HepG2 (cell line): ENCODE measurements around the gene PDP2. TPM values are rescaled to one million over a fixed set of nuclear protein-coding genes. Genes with fewer than 3 reads are reported as not detected.

Experiments
- FOSL1 ChIP-seq: sonication (generic); formaldehyde crosslinking; IDR thresholded peaks from 2 replicates; pipeline ENCODE4 v1.9.0; 2021; ENCODE audit warnings: missing genetic modification reagents, borderline replicate concordance
- LRRFIP1 ChIP-seq: sonication (generic); formaldehyde crosslinking; conservative IDR thresholded peaks from 2 replicates; pipeline ENCODE4 v1.4.0; 2020; ENCODE audit warnings: missing genetic modification reagents
- MIER2 ChIP-seq: IDR thresholded peaks from 2 replicates; pipeline ENCODE4 v1.6.1; 2016; ENCODE audit warnings: missing biosample characterization, missing genetic modification reagents
- RNF2 ChIP-seq: fragments of 450-650 bp; conservative IDR thresholded peaks from 2 replicates; pipeline ENCODE4 v1.6.1; 2016; ENCODE audit warnings: low read depth
- SOX6 ChIP-seq, 2 experiments: fragments of 450-650 bp in 1 of 2; sonication (generic) in 1 of 2; formaldehyde crosslinking in 1 of 2; IDR thresholded peaks; 2 replicates each; pipeline versions ENCODE4 v1.4.0 to v1.6.1; 2017 to 2020; ENCODE audit warnings: antibody characterized with exemption in 1 of 2, mild to moderate bottlenecking in 1 of 2, missing genetic modification reagents in 1 of 2
- SP140L ChIP-seq: sonication (generic); formaldehyde crosslinking; IDR thresholded peaks from 2 replicates; pipeline ENCODE4 v1.4.0; 2020; ENCODE audit warnings: missing genetic modification reagents, borderline replicate concordance
- STAG1 ChIP-seq: sonication (generic); formaldehyde crosslinking; IDR thresholded peaks from 2 replicates; pipeline ENCODE4 v1.4.0; 2020; ENCODE audit warnings: missing genetic modification reagents
- THAP9 ChIP-seq: sonication (generic); formaldehyde crosslinking; IDR thresholded peaks from 2 replicates; pipeline ENCODE4; 2020; ENCODE audit warnings: missing genetic modification reagents, mild to moderate bottlenecking, borderline replicate concordance
- ZBTB38 ChIP-seq: sonication (generic); formaldehyde crosslinking; IDR thresholded peaks from 2 replicates; pipeline ENCODE4 v1.5.1; 2020; ENCODE audit warnings: mild to moderate bottlenecking, missing genetic modification reagents
- ZEB1 ChIP-seq: IDR thresholded peaks from 2 replicates; pipeline ENCODE4 v1.6.1; 2012; ENCODE audit warnings: mild to moderate bottlenecking, low read depth, inconsistent platforms; ENCODE audit not compliant: insufficient replicate concordance
- ZNF10 ChIP-seq: sonication (generic); formaldehyde crosslinking; IDR thresholded peaks from 2 replicates; pipeline ENCODE4 v1.4.0; 2020; ENCODE audit warnings: mild to moderate bottlenecking, low read depth, missing genetic modification reagents, borderline replicate concordance
- ZNF124 ChIP-seq: sonication (generic); formaldehyde crosslinking; IDR thresholded peaks from 2 replicates; pipeline ENCODE4 v1.4.0; 2020; ENCODE audit warnings: missing genetic modification reagents
- ZNF276 ChIP-seq: sonication (generic); formaldehyde crosslinking; IDR thresholded peaks from 2 replicates; pipeline ENCODE4 v1.4.0; 2020; ENCODE audit warnings: mild to moderate bottlenecking, low read depth, missing genetic modification reagents
- ZNF558 ChIP-seq: sonication (generic); formaldehyde crosslinking; IDR thresholded peaks from 2 replicates; pipeline ENCODE4 v1.9.0; 2022; ENCODE audit warnings: mild to moderate bottlenecking, missing genetic modification reagents, borderline replicate concordance
- ZNF746 ChIP-seq: sonication (generic); formaldehyde crosslinking; IDR thresholded peaks from 2 replicates; pipeline ENCODE4 v1.8.0; 2022; ENCODE audit warnings: mild to moderate bottlenecking, missing genetic modification reagents
- polyA plus RNA-seq, 8 experiments: library from polyadenylated mRNA; depleted of rRNA in 3 of 8; stranded (reverse) in 7 of 8; unstranded in 1 of 8; fragments of >200 nt; fragmentation: Illumina TruSeq in 4 of 8; extraction: Trizol in 4 of 8; gene quantifications; 2 replicates each; pipeline versions ENCODE4 v1.2.1 to v1.2.3, GENCODE V29; 2011 to 2016; ENCODE audit warnings: low read depth in 4 of 8, missing spikeins in 1 of 8, mixed read lengths in 1 of 8; ENCODE audit not compliant: insufficient read depth in 1 of 8
- total RNA-seq, 5 experiments: library from RNA; depleted of rRNA; stranded (reverse); fragments of >200 nt; fragmentation: Illumina TruSeq; extraction: Trizol; gene quantifications; 2 replicates each; pipeline ENCODE4 v1.2.3, GENCODE V29; 2016; ENCODE audit warnings: low read depth in 1 of 5

Gene PDP2
- total and polyA plus RNA-seq, 2 of the 13 experiments (the other 11 are each of a cell fraction or from before 2014, with no cell fraction given) = 12.8 to 15.8 TPM

GRCh38 chr16:66872943-66873684 is 7.2 kb upstream of the PDP2 start (continued):
- no peak for TF ChIP-seq FOSL1 (CRISPR knock-in tag)
- TF ChIP-seq ZNF558 (CRISPR knock-in tag) = 0 out of 2 replicates have a peak, but pooled peaks have one; percentile 62
- 0 out of 2 replicates have a peak, but pooled peaks have one; percentile 49 for TF ChIP-seq SP140L (CRISPR knock-in tag)
- peak; percentile 75 for TF ChIP-seq THAP9 (CRISPR knock-in tag)
- TF ChIP-seq RNF2 = 0 out of 2 replicates have a peak, but pooled peaks have one; percentile 46
- TF ChIP-seq ZNF124 (CRISPR knock-in tag) = peak; percentile 42; the same call in 1 of the 2 replicates
- TF ChIP-seq STAG1 = peak; percentile 68
- TF ChIP-seq ZEB1 = no peak
- TF ChIP-seq LRRFIP1 (CRISPR knock-in tag) = no peak
- TF ChIP-seq MIER2 = peak; percentile 57; the same call in 1 of the 2 replicates
- peak; percentile 79 for TF ChIP-seq ZBTB38 (CRISPR knock-in tag)
- TF ChIP-seq ZNF746 (CRISPR knock-in tag) = 0 out of 2 replicates have a peak, but pooled peaks have one; percentile 63
- TF ChIP-seq SOX6 (IDR thresholded peaks at IDR 0.05) = no peak
- peak; percentile 66 for TF ChIP-seq SOX6 (CRISPR knock-in tag; IDR thresholded peaks at IDR 0.05)
- TF ChIP-seq ZNF276 = peak; percentile 50; the same call in 1 of the 2 replicates
- no peak for TF ChIP-seq ZNF10 (CRISPR knock-in tag)
